Measurements from ENCODE around the gene EFNA2. TPM values are rescaled to one million over a fixed set of nuclear protein-coding genes. Genes with fewer than 3 reads are reported as not detected.

Gene EFNA2
- not detected for total RNA-seq
- long read RNA-seq, result 0 reads

DNA sequence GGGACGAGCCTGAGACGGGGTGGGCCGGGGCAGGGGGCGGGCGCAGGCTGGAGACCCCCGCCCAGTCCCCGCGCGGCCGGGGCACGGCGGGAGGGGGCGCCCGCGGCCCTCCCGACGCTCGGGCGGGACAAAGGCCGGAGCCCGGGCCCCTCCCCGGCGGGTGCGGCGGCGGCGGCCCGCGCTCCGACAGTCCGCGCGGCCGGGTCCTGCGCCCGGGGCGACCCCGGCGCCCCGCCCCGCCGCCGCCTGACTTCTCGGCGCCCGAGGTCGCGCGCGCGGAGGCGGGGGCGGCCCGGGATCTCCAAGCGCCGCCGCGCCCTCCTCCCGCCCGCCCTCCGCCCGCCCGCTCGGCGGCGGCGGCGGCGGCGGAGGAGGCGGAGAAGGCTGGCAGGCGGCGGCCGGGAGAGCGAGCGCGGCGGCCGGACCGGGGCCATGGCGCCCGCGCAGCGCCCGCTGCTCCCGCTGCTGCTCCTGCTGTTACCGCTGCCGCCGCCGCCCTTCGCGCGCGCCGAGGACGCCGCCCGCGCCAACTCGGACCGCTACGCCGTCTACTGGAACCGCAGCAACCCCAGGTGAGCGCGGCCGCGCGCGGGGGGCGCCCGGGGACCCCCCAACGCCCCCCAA, at the start of gene EFNA2:
EFNA2 (plus strand) TSS at position 137 of the 624 bp plus-strand sequence; CDS start at position 433, 296 bp downstream.
- no peak within 1 kb of the TSS for H3K4me3 ChIP-seq

DNA sequence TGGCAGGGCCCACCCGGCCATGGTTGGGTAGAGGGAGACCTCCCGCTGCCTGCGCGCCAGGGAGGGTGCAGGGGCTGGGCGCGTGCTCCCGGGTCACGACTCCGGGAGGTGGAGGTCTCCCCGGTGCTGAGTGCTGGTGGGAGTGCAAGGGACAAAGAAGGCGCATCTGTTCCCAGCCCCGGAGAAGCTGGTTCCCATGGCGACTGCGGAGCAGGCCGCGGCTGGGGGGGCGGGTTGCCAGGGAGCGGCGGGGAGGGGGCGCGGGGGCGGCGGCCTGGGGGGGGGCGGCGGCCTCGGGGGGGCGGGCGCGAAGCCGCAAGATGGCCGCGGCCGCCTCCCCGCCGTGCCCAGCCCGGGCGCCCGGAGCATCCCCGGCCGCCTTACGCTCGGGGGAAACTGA, 49.1 kb upstream of the EFNA2 start:
- peaks cover 39% of the 10 kb centered on the region for H3K4me1 ChIP-seq
- no peak overlapping the region for H3K27ac ChIP-seq
- H3K9me3 ChIP-seq, result no peaks in the 10 kb centered on the region
- no peak overlapping the region for H3K4me3 ChIP-seq
- H3K27me3 ChIP-seq, result no peaks in the 10 kb centered on the region
- intact Hi-C loops (cut with DNase I), result no loop called here
- H3K36me3 ChIP-seq, result no peaks in the 10 kb centered on the region
- no peak for ATAC-seq
- TF ChIP-seq CTCF (IDR thresholded peaks at IDR 0.05), result no peak
- no peak for DNase-seq

More for the DNA sequence above, at the start of gene EFNA2:
- H3K36me3 ChIP-seq, result no peaks in the 10 kb centered on the region
- H3K4me1 ChIP-seq, result no peaks in the 10 kb centered on the region
- peaks cover 66% of the 10 kb centered on the region for H3K27me3 ChIP-seq
- ATAC-seq (no peak), DNase-seq (no peak)
- H3K9me3 ChIP-seq, result no peaks in the 10 kb centered on the region
- TF ChIP-seq CTCF (IDR thresholded peaks at IDR 0.05), result no peak
- intact Hi-C loops (cut with DNase I), result no loop called here
- H3K27ac ChIP-seq, result no peak within 1 kb of the TSS

DNA sequence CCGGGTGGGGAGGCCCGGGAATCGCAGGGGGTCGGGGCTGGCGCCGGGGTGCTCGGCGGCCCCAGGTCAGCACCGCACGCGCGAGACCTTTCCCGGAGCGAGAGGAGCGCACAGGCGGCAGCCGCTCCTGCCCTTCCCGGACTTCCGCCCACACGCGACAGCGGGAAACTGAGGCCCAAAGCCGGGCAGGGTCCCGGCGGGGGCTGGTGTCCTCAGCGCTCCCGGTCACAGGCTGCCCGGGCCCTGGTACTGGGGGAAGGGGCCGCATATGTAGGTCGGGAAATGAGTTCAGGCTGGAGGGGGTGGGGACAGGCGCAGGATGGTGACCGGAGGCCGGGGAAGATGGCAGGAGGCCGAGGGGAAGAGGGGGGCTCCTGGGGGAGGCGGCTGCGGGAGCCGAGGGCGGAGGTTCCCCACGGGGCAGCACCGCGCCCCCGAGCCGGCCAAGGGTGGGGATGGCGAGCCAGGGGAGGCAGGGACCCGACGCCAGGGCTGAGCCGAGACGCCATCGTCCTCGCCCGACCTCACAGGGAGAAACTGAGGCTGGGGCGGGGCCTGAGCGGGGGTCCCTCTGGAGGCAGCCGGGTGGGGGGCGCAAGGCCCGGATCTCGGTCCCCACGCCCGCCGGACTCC, 48.5 kb upstream of the EFNA2 start:
- H3K27me3 ChIP-seq, result no peaks in the 10 kb centered on the region
- DNase-seq, result no peak
- no peak overlapping the region for H3K27ac ChIP-seq
- TF ChIP-seq CTCF (IDR thresholded peaks at IDR 0.05), result no peak
- intact Hi-C loops (cut with DNase I), result no loop called here
- H3K4me3 ChIP-seq, result peak overlapping the region; percentile 49
- H3K36me3 ChIP-seq, result no peaks in the 10 kb centered on the region
- peaks cover 37% of the 10 kb centered on the region for H3K4me1 ChIP-seq
- H3K9me3 ChIP-seq, result no peaks in the 10 kb centered on the region
- no peak for ATAC-seq

DNA sequence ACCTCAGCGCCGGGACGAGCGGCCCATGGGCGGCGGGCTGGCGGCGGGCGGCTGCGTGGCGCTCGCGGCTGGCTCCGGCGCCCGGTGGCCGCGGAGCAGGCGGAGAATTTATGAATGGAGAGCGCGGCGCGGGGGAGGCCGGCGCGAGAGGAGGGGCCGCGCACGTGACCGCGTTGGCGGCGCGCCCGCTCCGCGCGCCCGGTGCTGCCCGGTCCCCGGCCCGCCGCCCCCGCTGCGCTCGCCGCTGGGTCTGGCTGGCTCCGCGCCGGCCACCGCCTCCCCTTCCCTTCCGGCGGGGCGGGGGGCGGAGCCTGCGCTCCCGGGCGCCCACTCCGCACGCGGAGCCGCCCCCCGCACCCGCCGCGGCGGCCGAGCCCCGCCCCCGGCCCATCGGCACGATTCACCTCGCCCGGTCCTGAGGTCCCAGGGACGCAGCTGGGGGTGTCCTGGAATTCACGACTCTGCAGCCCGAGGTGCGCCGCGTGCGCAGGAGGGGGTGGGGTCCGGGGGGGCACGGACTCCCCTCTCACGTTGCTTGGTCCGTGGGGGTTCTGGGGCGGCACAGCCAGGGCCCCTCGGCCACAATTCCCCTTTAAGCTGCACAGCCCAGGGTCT, 47.8 kb upstream of the EFNA2 start, which contains the start of gene CBARP:
CBARP (minus strand) TSS at position 252 of the 615 bp plus-strand sequence. CDS start 1,905 bp downstream, outside the sequence.
- no peak for ATAC-seq
- H3K9me3 ChIP-seq, result no peaks in the 10 kb centered on the region
- no peak within 1 kb of the TSS for H3K27ac ChIP-seq
- H3K27me3 ChIP-seq, result no peaks in the 10 kb centered on the region
- intact Hi-C loops (cut with DNase I), result no loop called here
- peaks cover 37% of the 10 kb centered on the region for H3K4me1 ChIP-seq
- no peak for TF ChIP-seq CTCF (IDR thresholded peaks at IDR 0.05)
- H3K36me3 ChIP-seq, result no peaks in the 10 kb centered on the region
- DNase-seq, result peak; percentile 66
- peak within 1 kb of the TSS; percentile 49 for H3K4me3 ChIP-seq

GRCh38 chr19:1238369-1239303, 47.0 kb upstream of the EFNA2 start:
- peak; percentile 65 for DNase-seq
- Histone ChIP-seq H3K4me1 (peaks cover 37% of the 10 kb centered on the region), H3K27ac (no peak overlapping the region)

More at GRCh38 chr19:1238369-1239303, 47.0 kb upstream of the EFNA2 start:
- intact Hi-C loops (cut with DNase I), result no loop called here
- Histone ChIP-seq H3K27me3 (no peaks in the 10 kb centered on the region), H3K36me3 (no peaks in the 10 kb centered on the region), H3K4me3 (peak overlapping the region; percentile 33), H3K9me3 (no peaks in the 10 kb centered on the region)
- ATAC-seq, result no peak
- no peak for TF ChIP-seq CTCF (IDR thresholded peaks at IDR 0.05)

Measured in upper lobe of right lung (tissue), 1 donor.